Natural killer cell treated with Interleukin-12 subunit alpha and Interleukin-12 subunit beta and Interleukin-15 and Interleukin-18, amount 100 ng/mL, for 72 hours (primary cell): Measurements from ENCODE around the gene KCNQ5. TPM values are rescaled to one million over a fixed set of nuclear protein-coding genes. Genes with fewer than 3 reads are reported as not detected.
"Not testable (repeated sequence)": the region's sequence is repeated elsewhere in the genome, so short reads cannot be mapped to it uniquely, and the experiment has no call there.

Experiments used
- ATAC-seq, 2 donors: fragments of 150-1000 bp; cut with Tn5 transposase in 1 of 2; sonication (Bioruptor Pico), chemical (Tn5 transposase) in 1 of 2; 2 replicates each; pipeline ENCODE4 v1.10.0; 2021
- DNase-seq: peaks from one replicate; pipeline ENCODE4 v3.0.0; 2022; ENCODE audit warnings: low spot score
- H3K27ac Mint-ChIP-seq, 2 donors: 1 replicate in 1 of 2; 2 replicates in 1 of 2; pipeline ENCODE4 v1.8.0; 2022; ENCODE audit warnings: mixed read lengths in 2 of 2, mild to moderate bottlenecking in 1 of 2, moderate library complexity in 1 of 2
- H3K27me3 Mint-ChIP-seq, 2 donors: 1 replicate in 1 of 2; 2 replicates in 1 of 2; pipeline ENCODE4 v1.8.0; 2022; ENCODE audit warnings: mixed read lengths in 2 of 2
- H3K36me3 Mint-ChIP-seq: one replicate; pipeline ENCODE4 v1.8.0; 2022; ENCODE audit warnings: mixed read lengths
- H3K4me1 Mint-ChIP-seq, 2 donors: 1 replicate in 1 of 2; 2 replicates in 1 of 2; pipeline ENCODE4 v1.8.0; 2022; ENCODE audit warnings: low read depth in 2 of 2, mixed read lengths in 2 of 2, mild to moderate bottlenecking in 1 of 2
- H3K4me3 Mint-ChIP-seq: one replicate; pipeline ENCODE4 v1.8.0; 2022; ENCODE audit warnings: mixed read lengths
- H3K9me3 Mint-ChIP-seq: 2 replicates; pipeline ENCODE4 v1.8.0; 2022; ENCODE audit warnings: mixed read lengths
- total RNA-seq, 2 donors: library from RNA; stranded (reverse); gene quantifications; one replicate each; pipeline ENCODE4 v1.2.3, GENCODE V29; 2022

The KCNQ5 gene
- total RNA-seq, 2 donors from 2014 or later = 3.8 to 13.3 TPM

- Mint-ChIP-seq H3K9me3 (no peaks in the 10 kb centered on the region), H3K4me1 (no peaks in the 10 kb centered on the region), H3K4me3 (no peak overlapping the region), H3K36me3 (no peaks in the 10 kb centered on the region), H3K27me3 (no peaks in the 10 kb centered on the region), H3K27ac (no peak overlapping the region)
- ATAC-seq = no peak
- no peak for DNase-seq
Measured at GRCh38 chr6:72876256-72876655, 254.4 kb downstream of the KCNQ5 start.

- Mint-ChIP-seq H3K4me3 (no peak overlapping the region), H3K4me1 (no peaks in the 10 kb centered on the region), H3K36me3 (peaks cover 12% of the 10 kb centered on the region), H3K9me3 (peaks cover 11% of the 10 kb centered on the region), H3K27ac (no peak overlapping the region), H3K27me3 (no peaks in the 10 kb centered on the region)
- ATAC-seq = no peak
- DNase-seq = no peak
Measured at GRCh38 chr6:72886170-72886569, 264.3 kb downstream of the KCNQ5 start.

- Mint-ChIP-seq H3K9me3 (peaks cover 11% of the 10 kb centered on the region), H3K36me3 (peaks cover 12% of the 10 kb centered on the region), H3K4me1 (peaks cover 0 to 4% of the 10 kb centered on the region in 2 donors), H3K27me3 (no peaks in the 10 kb centered on the region), H3K27ac (no peak overlapping the region), H3K4me3 (no peak overlapping the region)
- DNase-seq (no peak), ATAC-seq (no peak)
Measured at GRCh38 chr6:72890233-72890632, 268.4 kb downstream of the KCNQ5 start.

DNA sequence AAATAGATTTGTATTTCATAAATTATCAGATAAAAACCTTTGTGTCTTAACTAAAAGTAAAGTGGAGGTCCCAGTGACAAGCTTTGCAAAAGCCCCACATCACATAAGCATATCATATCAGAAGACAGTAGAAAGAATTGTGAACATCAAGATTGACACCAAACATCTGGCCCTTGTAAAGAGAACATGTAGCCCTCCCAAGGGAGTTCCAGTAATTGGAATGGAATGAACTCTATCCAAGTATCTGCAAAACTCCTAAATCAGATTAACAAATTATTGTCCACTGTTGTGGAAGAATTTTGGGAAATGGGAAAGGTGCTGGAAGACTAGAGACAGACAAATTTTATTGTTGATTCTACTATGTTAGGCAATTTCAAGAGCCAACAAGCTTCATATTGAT is 268.8 kb downstream of the KCNQ5 start:
- ATAC-seq (no peak), DNase-seq (no peak)
- Mint-ChIP-seq H3K4me1 (peaks cover 0 to 4% of the 10 kb centered on the region in 2 donors), H3K4me3 (no peak overlapping the region), H3K27me3 (no peaks in the 10 kb centered on the region), H3K36me3 (peaks cover 8% of the 10 kb centered on the region), H3K27ac (no peak overlapping the region), H3K9me3 (peaks cover 9% of the 10 kb centered on the region)

DNA sequence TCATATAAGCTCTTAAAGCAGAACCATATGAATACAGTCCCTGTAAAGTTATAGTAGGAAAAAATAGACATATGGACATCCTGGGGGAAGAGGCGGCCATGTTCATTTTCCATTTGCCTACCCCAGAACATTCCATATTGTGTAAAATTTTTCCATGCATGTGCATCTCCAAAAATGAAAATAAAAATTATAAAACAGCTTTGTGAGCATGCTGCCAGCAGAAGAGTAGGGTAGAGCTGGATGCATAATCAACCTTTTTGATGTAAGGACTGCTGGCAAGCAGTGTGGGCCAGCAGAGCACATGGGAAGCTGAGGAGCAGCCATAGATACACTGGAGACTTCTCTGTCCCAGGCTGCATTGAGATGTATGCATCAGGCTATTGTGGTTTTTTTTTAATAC is 271.0 kb downstream of the KCNQ5 start:
- no peak overlapping the region for H3K27ac Mint-ChIP-seq
- no peaks in the 10 kb centered on the region for H3K9me3 Mint-ChIP-seq
- ATAC-seq (no peak), DNase-seq (no peak)
- peaks cover 0 to 4% of the 10 kb centered on the region in 2 donors for H3K4me1 Mint-ChIP-seq
- no peak overlapping the region for H3K4me3 Mint-ChIP-seq
- peaks cover 6% of the 10 kb centered on the region for H3K36me3 Mint-ChIP-seq
- no peaks in the 10 kb centered on the region for H3K27me3 Mint-ChIP-seq

DNA sequence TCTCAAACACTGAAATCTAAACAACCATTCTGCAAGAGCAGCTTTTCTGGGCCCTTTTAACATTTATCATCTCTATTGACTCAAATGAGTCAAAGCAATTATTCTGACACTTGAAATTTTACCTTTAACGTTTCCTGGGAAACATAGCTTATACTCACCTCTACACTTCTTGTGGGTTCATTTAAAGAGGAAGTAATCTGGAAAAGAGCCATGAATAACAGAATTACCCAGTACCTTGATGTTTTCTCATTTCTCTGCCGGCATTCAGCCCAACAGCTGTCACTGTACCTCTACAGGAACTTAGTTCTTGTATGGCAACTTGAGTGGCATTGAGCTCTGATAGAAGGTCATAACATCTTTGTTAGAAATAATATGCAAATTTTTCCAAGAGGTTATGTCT is 272.2 kb downstream of the KCNQ5 start:
- no peak for ATAC-seq
- H3K27ac Mint-ChIP-seq = no peak overlapping the region

GRCh38 chr6:72898313-72898712 is 276.4 kb downstream of the KCNQ5 start:
- not testable (repeated sequence) for ATAC-seq, H3K27me3 Mint-ChIP-seq, DNase-seq, H3K27ac Mint-ChIP-seq, H3K4me3 Mint-ChIP-seq, H3K4me1 Mint-ChIP-seq, H3K9me3 Mint-ChIP-seq
- H3K36me3 Mint-ChIP-seq = peaks cover 11% of the 10 kb centered on the region

More for the DNA sequence above, 272.2 kb downstream of the KCNQ5 start:
- H3K4me1 Mint-ChIP-seq = peaks cover 0 to 4% of the 10 kb centered on the region in 2 donors
- H3K4me3 Mint-ChIP-seq = no peak overlapping the region
- DNase-seq = no peak
- H3K27me3 Mint-ChIP-seq = no peaks in the 10 kb centered on the region
- H3K36me3 Mint-ChIP-seq = peaks cover 6% of the 10 kb centered on the region
- H3K9me3 Mint-ChIP-seq = no peaks in the 10 kb centered on the region

- Mint-ChIP-seq H3K27ac (no peak overlapping the region), H3K27me3 (no peaks in the 10 kb centered on the region), H3K4me1 (peaks cover 0 to 2% of the 10 kb centered on the region in 2 donors), H3K9me3 (peaks cover 2% of the 10 kb centered on the region), H3K36me3 (peaks cover 5% of the 10 kb centered on the region), H3K4me3 (no peak overlapping the region)
- DNase-seq = no peak
- ATAC-seq = peak in 1 of 2 donors; percentile 15
Measured at GRCh38 chr6:72905705-72906478, 284.0 kb downstream of the KCNQ5 start.

DNA sequence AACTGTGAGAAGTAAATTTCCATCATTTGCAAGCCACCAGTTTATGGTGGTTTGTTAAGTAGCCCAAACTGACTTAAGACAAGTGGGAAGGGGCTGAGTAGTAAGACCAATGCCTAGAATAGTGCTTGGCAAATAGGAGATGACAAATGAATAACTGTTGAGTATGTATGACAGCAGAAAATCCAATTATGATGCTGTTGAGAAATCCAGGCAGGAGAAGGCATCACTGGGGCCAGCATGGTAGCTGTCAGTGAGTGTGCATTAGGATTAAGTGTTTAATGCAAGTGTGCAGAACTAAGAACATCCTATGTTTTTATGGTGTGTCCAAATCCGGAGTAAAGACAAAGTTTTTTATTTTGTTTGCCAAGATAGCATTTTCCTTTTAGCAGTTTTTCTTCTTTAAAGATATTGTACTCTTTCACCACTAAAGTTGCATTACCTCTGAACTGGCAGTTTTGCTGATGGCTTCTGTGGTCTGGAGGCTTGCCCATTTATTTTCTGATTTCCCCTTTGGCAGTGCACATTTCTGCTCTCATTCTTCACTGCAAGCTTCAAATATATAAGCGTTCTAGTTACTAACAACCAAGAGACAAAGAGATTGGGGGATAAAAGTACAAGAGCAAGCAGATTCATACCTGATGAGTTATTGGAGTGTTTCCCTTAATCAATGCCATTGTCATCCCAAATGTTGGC is 289.7 kb downstream of the KCNQ5 start:
- no peaks in the 10 kb centered on the region for H3K9me3 Mint-ChIP-seq
- ATAC-seq = no peak
- H3K4me1 Mint-ChIP-seq = peaks cover 3 to 6% of the 10 kb centered on the region in 2 donors
- H3K27ac Mint-ChIP-seq = no peak overlapping the region
- no peak for DNase-seq
- no peaks in the 10 kb centered on the region for H3K36me3 Mint-ChIP-seq
- no peaks in the 10 kb centered on the region for H3K27me3 Mint-ChIP-seq
- H3K4me3 Mint-ChIP-seq = no peak overlapping the region

- no peak overlapping the region for H3K27ac Mint-ChIP-seq
- no peaks in the 10 kb centered on the region for H3K36me3 Mint-ChIP-seq
- DNase-seq (no peak), ATAC-seq (no peak)
- H3K4me3 Mint-ChIP-seq = no peak overlapping the region
- H3K4me1 Mint-ChIP-seq = peaks cover 4 to 6% of the 10 kb centered on the region in 2 donors
- no peaks in the 10 kb centered on the region for H3K27me3 Mint-ChIP-seq
- H3K9me3 Mint-ChIP-seq = no peaks in the 10 kb centered on the region
Measured at GRCh38 chr6:72913797-72914196, 291.9 kb downstream of the KCNQ5 start.

- H3K27me3 Mint-ChIP-seq = no peaks in the 10 kb centered on the region
- H3K4me3 Mint-ChIP-seq = no peak overlapping the region
- no peak for ATAC-seq
- H3K36me3 Mint-ChIP-seq = no peaks in the 10 kb centered on the region
- no peaks in the 10 kb centered on the region for H3K9me3 Mint-ChIP-seq
- H3K27ac Mint-ChIP-seq = no peak overlapping the region
- peaks cover 3 to 5% of the 10 kb centered on the region in 2 donors for H3K4me1 Mint-ChIP-seq
- DNase-seq = no peak
Measured at GRCh38 chr6:72916298-72916697, 294.4 kb downstream of the KCNQ5 start.

GRCh38 chr6:72916906-72917305 is 295.0 kb downstream of the KCNQ5 start:
- no peaks in the 10 kb centered on the region for H3K9me3 Mint-ChIP-seq
- no peak overlapping the region for H3K27ac Mint-ChIP-seq
- ATAC-seq (no peak), DNase-seq (no peak)
- no peaks in the 10 kb centered on the region for H3K27me3 Mint-ChIP-seq
- H3K36me3 Mint-ChIP-seq = no peaks in the 10 kb centered on the region
- peaks cover 0 to 3% of the 10 kb centered on the region in 2 donors for H3K4me1 Mint-ChIP-seq
- no peak overlapping the region for H3K4me3 Mint-ChIP-seq

- Mint-ChIP-seq H3K9me3 (no peaks in the 10 kb centered on the region), H3K27ac (no peak overlapping the region), H3K36me3 (no peaks in the 10 kb centered on the region), H3K27me3 (no peaks in the 10 kb centered on the region), H3K4me1 (peaks cover 0 to 3% of the 10 kb centered on the region in 2 donors), H3K4me3 (no peak overlapping the region)
- DNase-seq (no peak), ATAC-seq (no peak)
Measured at GRCh38 chr6:72922401-72922800, 300.5 kb downstream of the KCNQ5 start.

- no peaks in the 10 kb centered on the region for H3K36me3 Mint-ChIP-seq
- H3K4me3 Mint-ChIP-seq = no peak overlapping the region
- H3K27me3 Mint-ChIP-seq = no peaks in the 10 kb centered on the region
- no peak for DNase-seq
- H3K9me3 Mint-ChIP-seq = no peaks in the 10 kb centered on the region
- H3K4me1 Mint-ChIP-seq = no peaks in the 10 kb centered on the region
- no peak overlapping the region for H3K27ac Mint-ChIP-seq
- ATAC-seq = no peak
Measured at GRCh38 chr6:72925136-72925535, 303.3 kb downstream of the KCNQ5 start.
